ENCODE data around the gene CLDN15. TPM values are rescaled to one million over a fixed set of nuclear protein-coding genes. Genes with fewer than 3 reads are reported as not detected.

The CLDN15 gene
- total RNA-seq, 6 experiments from 2014 or later, result 2.0 to 3.5 (median 2.9) TPM

- H3K27ac Mint-ChIP-seq, result no peak overlapping the region
- H3K4me3 Mint-ChIP-seq, result no peak overlapping the region
- H3K36me3 Mint-ChIP-seq (ENCODE audit: low read depth), result no peaks in the 10 kb centered on the region
- DNase-seq, result no peak
- H3K27me3 Mint-ChIP-seq (ENCODE audit: insufficient read depth), result no peaks in the 10 kb centered on the region; the same call in none of the 2 replicates
- H3K9me3 Mint-ChIP-seq, result no peaks in the 10 kb centered on the region
- H3K4me1 Mint-ChIP-seq (ENCODE audit: low read depth), result peaks cover 14% of the 10 kb centered on the region
- TF ChIP-seq CTCF (IDR thresholded peaks at IDR 0.05), result no peak
Measured at GRCh38 chr7:101235522-101235921, 2.1 kb downstream of the CLDN15 start.

- Mint-ChIP-seq H3K27ac (no peak overlapping the region), H3K27me3 (ENCODE audit: insufficient read depth) (no peaks in the 10 kb centered on the region; the same call in none of the 2 replicates), H3K4me3 (no peak overlapping the region), H3K36me3 (ENCODE audit: low read depth) (no peaks in the 10 kb centered on the region), H3K4me1 (ENCODE audit: low read depth) (peaks cover 14% of the 10 kb centered on the region), H3K9me3 (no peaks in the 10 kb centered on the region)
- TF ChIP-seq CTCF (IDR thresholded peaks at IDR 0.05), result peak; percentile 68
- DNase-seq, result no peak
Measured at GRCh38 chr7:101235050-101235449, 2.6 kb downstream of the CLDN15 start.

- Mint-ChIP-seq H3K27me3 (ENCODE audit: insufficient read depth) (no peaks in the 10 kb centered on the region; the same call in none of the 2 replicates), H3K36me3 (ENCODE audit: low read depth) (no peaks in the 10 kb centered on the region), H3K4me1 (ENCODE audit: low read depth) (peaks cover 14% of the 10 kb centered on the region), H3K9me3 (no peaks in the 10 kb centered on the region), H3K27ac (no peak overlapping the region), H3K4me3 (no peak overlapping the region)
- no peak for DNase-seq
- TF ChIP-seq CTCF (IDR thresholded peaks at IDR 0.05), result no peak
Measured at GRCh38 chr7:101234636-101235035, 3.0 kb downstream of the CLDN15 start.

GRCh38 chr7:101233907-101234547 lies 3.6 kb downstream of the CLDN15 start:
- H3K27me3 Mint-ChIP-seq (ENCODE audit: insufficient read depth), result no peaks in the 10 kb centered on the region; the same call in none of the 2 replicates
- no peak overlapping the region for H3K27ac Mint-ChIP-seq
- DNase-seq, result no peak
- no peak for TF ChIP-seq CTCF (IDR thresholded peaks at IDR 0.05)
- H3K9me3 Mint-ChIP-seq, result no peaks in the 10 kb centered on the region
- H3K36me3 Mint-ChIP-seq (ENCODE audit: low read depth), result no peaks in the 10 kb centered on the region
- peaks cover 14% of the 10 kb centered on the region for H3K4me1 Mint-ChIP-seq (ENCODE audit: low read depth)
- H3K4me3 Mint-ChIP-seq, result no peak overlapping the region

GRCh38 chr7:101232141-101232850 lies 5.3 kb downstream of the CLDN15 start:
- H3K4me3 Mint-ChIP-seq, result peak overlapping the region; percentile 32; the same call in 1 of the 2 replicates
- H3K27me3 Mint-ChIP-seq (ENCODE audit: insufficient read depth), result no peaks in the 10 kb centered on the region; the same call in none of the 2 replicates
- H3K27ac Mint-ChIP-seq, result peak overlapping the region; percentile 65
- no peaks in the 10 kb centered on the region for H3K36me3 Mint-ChIP-seq (ENCODE audit: low read depth)
- H3K4me1 Mint-ChIP-seq (ENCODE audit: low read depth), result peaks cover 8% of the 10 kb centered on the region
- no peak for TF ChIP-seq CTCF (IDR thresholded peaks at IDR 0.05)
- no peaks in the 10 kb centered on the region for H3K9me3 Mint-ChIP-seq
- DNase-seq, result no peak
